ENCODE measurements around the gene POLE. TPM values are rescaled to one million over a fixed set of nuclear protein-coding genes. Genes with fewer than 3 reads are reported as not detected.
A peak's percentile ranks its signal among the peaks of the same experiment; 100 is the strongest.

The POLE gene
- total RNA-seq, 1 experiment from 2014 or later = 147 TPM

GRCh38 chr12:132602572-132603239 lies 84.4 kb downstream of the POLE start:
- H2AFZ ChIP-seq (ENCODE audit: low read length) = no peak overlapping the region
- Mint-ChIP-seq H3K4me3 (peak overlapping the region in 1 of 2 experiments; percentile 57; a peak in 3 of 5 replicates), H3K27ac (no peak overlapping the region), H3K9me3 (peaks cover 0 to under 1% of the 10 kb centered on the region in 2 experiments; a peak in 3 of 5 replicates), H3K27me3 (ENCODE audit: low read depth) (peaks cover 87% of the 10 kb centered on the region), H3K4me1 (peaks cover 13 to 20% of the 10 kb centered on the region in 2 experiments), H3K36me3 (ENCODE audit: insufficient read depth in 1 of 3, low read depth in 3 of 3) (no peaks in the 10 kb centered on the region)
- no peak overlapping the region for H4K8ac ChIP-seq (replicated peaks; ENCODE audit: insufficient read length, low read depth, low read length)
- no peak overlapping the region for H2AK5ac ChIP-seq (ENCODE audit: insufficient read length, low read length)
- no peak overlapping the region for H3K14ac ChIP-seq (ENCODE audit: insufficient read depth, low read length)
- no peak overlapping the region for H3K9ac ChIP-seq (ENCODE audit: extremely low read depth, insufficient read length, low read length)
- no peak overlapping the region for H3K4me2 ChIP-seq (ENCODE audit: insufficient read depth, insufficient read length, low read length)
- H3K9me3 ChIP-seq (ENCODE audit: control insufficient read depth, low read depth, low read length) = no peaks in the 10 kb centered on the region
- no peak overlapping the region for H4K91ac ChIP-seq (ENCODE audit: insufficient read length, low read depth, low read length)
- H4K5ac ChIP-seq (ENCODE audit: insufficient read length, low read depth, low read length) = no peak overlapping the region
- no peaks in the 10 kb centered on the region for H3K79me1 ChIP-seq (ENCODE audit: insufficient read depth, low read depth, low read length, poor library complexity, severe bottlenecking)
- no CpG with 5 or more reads among the region's 29 CpGs for WGBS (ENCODE audit: extremely low coverage, insufficient read length, low lambda C conversion rate)
- H3K23ac ChIP-seq (ENCODE audit: insufficient read length, low read depth, low read length) = no peak overlapping the region
- H4K20me1 ChIP-seq (ENCODE audit: control insufficient read depth, insufficient read depth, insufficient read length) = no peaks in the 10 kb centered on the region
- no peak overlapping the region for H3T11ph ChIP-seq (ENCODE audit: low read length)
- H3K4ac ChIP-seq (ENCODE audit: low read depth, low read length) = no peak overlapping the region
- TF ChIP-seq CTCF (conservative IDR thresholded peaks at IDR 0.05) = no peak
- H3K23me2 ChIP-seq (ENCODE audit: insufficient read length, low read depth, low read length, poor library complexity, severe bottlenecking) = peaks cover 4% of the 10 kb centered on the region
- H2BK120ac ChIP-seq (ENCODE audit: low read depth, low read length, poor library complexity, severe bottlenecking) = no peak overlapping the region
- no peak overlapping the region for H2BK20ac ChIP-seq (ENCODE audit: low read depth, low read length, poor library complexity, severe bottlenecking)
- no peaks in the 10 kb centered on the region for H3K79me2 ChIP-seq (ENCODE audit: insufficient read depth, low read length)
- H3K4me1 ChIP-seq (ENCODE audit: insufficient read depth, low read length) = no peaks in the 10 kb centered on the region
- no peak overlapping the region for H3K27ac ChIP-seq (ENCODE audit: insufficient read length, low read depth, low read length)
- no peak overlapping the region for H3K18ac ChIP-seq (ENCODE audit: insufficient read length, low read depth, low read length)
- H2BK5ac ChIP-seq (ENCODE audit: insufficient read length, low read length) = no peak overlapping the region
- no peak overlapping the region for H3K56ac ChIP-seq (ENCODE audit: insufficient read length, low read depth, low read length)
- H2BK12ac ChIP-seq (ENCODE audit: insufficient read length, low read depth, low read length) = no peak overlapping the region
- no peak overlapping the region for H2BK15ac ChIP-seq (ENCODE audit: low read depth, low read length)
- peaks cover 16% of the 10 kb centered on the region for H3K27me3 ChIP-seq (ENCODE audit: insufficient read depth, low read length)
- no peak for DNase-seq

Data from H9 (cell line).